Activated T-cell treated with anti-CD3 and anti-CD28 coated beads, Interleukin-2, amount 50 U/mL, for 1 hour (primary cell): ENCODE data around the gene CCL7.

Experiments
- DNase-seq: peaks from one replicate; pipeline ENCODE4 v3.0.0-alpha.2; 2020

Gene CCL7

DNA sequence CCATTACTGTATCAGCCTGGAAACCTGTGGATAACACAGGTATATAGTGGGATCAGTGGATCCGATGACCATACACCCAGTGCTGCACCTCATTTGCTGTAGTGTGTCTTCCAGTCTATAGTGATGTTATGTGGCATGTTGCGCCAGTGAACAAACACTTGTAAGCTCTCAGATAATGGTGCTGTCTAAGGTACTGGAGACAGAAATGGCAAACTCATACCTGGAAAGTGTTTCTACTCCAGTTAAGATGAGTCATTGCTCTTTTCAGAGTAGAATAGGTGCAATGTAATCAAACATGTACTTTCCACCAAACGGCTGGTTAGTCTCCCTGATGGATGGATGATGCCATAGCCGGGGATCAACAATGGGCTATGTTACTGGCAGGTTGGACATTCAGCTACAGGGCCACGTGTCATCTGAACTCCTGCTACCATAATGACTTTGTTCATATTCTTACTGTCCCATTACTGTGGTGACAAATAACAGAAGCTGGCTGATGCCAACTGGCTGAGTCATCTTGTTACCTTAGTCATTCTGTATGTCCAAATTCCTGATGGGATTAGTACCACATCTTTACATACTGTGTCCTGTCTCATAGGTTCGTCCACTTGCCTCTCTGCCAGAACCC is 21.8 kb downstream of the CCL7 start:
- DNase-seq: no peak

DNA sequence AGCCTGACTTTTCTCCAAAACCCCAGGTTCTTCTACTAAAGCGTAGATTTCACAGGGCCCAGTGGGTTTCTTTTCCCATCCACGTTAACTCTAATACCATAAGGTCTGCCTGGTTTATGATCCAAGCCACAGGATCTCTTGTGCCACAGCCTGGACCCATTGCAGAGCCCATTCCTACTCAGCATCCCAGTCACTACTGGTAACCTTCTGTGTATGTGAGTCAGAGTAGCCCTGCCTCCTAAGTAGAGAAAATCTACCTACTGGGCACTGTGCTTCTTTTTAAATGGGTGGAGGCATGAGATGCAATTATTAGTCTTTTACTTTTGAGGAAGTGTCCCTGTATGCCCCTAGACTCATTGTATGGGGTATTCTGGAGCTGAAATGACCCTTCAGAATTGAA is 29.0 kb downstream of the CCL7 start:
- no peak for DNase-seq

DNA sequence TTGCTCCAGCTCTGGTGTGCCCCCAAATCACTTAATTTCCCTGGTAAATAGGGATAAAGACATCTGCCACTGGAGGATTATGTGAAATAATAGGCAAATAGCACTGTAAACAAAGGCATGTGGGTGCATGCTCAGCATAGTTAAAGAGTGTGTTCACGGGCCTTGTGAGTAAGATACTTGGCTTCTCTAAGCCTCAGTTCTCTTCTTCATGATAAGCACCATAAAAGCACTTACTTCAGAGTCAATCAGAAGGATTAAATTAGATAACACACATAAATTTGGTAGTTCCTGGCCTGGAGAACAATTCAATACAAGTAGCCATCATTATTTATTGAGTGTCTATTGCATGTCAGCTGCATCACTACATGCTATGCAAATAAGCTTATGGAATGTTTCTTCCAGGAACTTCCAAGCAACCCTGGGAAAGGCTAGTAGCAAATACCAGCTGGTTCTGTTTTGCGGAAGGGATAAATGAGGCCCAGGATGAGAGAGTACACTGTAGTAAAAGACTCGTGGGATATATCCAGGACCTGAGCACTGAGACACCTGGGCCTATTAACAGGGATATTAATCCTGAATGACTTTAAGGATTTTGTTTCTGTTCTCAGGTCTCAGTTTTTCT is 30.0 kb downstream of the CCL7 start:
- DNase-seq: no peak

DNA sequence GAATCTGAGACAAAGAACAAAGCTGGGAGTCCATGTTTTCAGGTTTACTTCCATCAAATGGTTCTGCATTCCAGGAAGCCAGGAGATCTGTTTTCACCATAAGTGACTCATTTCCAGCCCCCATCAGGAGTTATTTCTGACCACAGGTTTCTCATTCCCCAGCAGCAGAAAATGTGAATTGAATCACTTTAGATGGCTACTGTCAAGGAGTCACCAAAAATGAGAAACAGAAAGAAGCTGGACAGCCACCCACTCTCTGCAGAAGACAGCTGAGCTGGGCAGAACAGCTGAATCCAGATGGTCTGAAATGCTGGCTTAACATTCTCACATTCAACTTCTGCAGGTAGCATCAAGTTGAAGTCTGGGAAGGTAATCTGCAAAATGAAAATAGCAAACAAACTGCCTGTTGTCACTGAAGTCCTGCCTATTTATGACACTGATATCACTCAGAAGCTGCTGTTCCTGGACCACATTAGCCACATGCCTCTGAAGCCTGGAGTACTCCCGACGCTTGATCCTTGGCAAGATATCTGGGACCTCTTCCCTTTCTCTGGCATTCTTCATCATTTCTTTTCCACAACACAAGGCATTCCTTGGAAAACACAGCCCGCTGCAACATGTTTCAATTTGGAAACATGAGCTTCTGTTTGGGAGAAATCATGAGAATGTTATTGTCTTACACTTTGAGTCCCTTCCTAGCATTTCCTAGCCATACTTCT is 30.8 kb downstream of the CCL7 start:
- no peak for DNase-seq

DNA sequence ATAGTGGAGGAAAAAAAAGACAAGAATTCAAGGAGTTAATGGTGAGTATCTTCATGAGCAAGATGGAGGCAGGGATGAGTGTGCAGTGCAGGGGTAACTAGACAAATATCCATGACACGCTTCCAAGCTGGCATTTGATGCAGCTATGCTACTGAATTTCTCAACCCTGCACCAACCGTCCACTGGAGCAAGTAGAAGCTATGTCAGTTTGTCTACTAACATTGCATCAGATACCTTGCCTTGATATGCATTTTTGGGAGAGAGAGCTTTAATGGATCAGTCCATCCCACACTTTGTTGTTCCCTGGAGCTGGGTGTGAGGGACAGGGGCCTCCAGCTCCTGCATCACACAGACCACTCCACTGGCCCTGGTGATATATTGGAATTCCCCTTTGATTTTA is 32.0 kb downstream of the CCL7 start:
- DNase-seq: no peak

DNA sequence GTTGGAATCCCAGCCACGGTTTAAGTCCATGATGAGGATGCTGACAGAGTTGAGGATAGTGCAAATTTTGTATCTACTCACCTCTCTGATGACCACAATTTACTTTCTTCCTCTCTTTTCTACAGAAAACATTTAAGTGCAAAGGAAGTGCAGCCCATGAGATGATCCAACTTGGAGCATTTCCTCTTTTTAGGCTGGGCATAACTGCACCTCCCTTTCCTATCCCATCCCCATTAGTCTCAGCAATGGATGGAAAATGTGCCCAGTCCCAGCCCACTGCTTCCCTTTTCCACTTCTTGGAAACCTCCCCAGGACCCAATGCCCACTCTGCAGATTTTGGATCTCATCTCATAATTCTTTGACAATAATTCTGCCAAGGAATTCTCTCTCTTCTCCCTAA is 32.6 kb downstream of the CCL7 start:
- DNase-seq: no peak

DNA sequence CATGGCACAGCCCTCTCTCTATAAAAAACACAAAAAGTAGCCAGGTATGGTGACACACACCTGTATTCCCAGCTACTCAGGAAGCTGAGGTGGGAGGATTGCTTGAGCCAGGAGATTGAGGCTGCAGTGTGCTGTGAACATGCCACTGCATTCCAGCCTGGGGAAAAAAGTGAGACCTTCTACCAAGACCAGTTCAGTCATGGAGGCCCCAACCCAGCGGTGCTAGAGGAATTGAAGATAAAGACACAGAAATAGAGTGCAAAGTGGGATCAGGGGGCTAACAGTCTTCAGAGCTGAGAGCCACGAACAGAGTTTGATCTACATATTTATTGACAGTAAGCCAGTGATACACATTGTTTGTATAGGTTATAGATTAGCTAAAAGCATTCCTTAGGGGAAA is 33.6 kb downstream of the CCL7 start:
- no peak for DNase-seq

DNA sequence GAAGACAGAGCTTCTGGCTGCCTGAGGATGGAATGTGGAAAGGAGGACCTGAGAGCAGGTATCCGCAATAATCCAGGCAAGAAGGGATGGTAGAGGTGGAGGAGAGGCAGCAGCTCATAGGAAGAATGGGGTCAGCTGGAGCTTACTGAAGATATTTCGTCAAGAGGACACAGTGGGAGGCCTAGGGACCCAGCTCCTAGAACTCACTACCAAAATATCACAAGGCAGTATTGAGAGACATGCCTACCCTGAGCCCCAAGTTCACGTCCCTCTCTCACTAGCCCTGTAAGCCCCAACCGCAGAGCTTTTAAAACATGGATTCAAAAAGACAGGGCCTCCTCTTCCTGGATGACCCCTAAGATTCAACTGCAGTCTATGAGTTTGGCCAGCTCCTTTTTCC is 35.0 kb downstream of the CCL7 start:
- DNase-seq: no peak

DNA sequence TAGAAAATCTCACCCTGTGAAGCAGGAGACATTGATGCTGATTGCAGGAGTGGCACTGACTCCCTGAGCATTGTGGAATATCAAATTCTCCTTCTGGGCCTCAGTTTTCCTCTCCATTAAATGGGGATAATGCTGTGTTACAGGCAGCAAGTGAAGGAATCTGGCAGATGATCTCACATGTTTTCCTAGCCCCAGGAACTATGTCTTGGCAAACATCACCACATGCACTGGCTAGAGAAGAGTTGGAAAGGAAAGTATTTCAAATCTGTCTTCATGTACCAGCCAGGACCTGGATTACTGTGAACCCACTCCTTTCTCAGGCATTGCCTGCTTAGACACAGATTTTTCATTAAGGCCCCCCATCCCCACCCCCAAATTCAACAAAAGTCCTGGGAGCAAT is 35.6 kb downstream of the CCL7 start:
- no peak for DNase-seq

DNA sequence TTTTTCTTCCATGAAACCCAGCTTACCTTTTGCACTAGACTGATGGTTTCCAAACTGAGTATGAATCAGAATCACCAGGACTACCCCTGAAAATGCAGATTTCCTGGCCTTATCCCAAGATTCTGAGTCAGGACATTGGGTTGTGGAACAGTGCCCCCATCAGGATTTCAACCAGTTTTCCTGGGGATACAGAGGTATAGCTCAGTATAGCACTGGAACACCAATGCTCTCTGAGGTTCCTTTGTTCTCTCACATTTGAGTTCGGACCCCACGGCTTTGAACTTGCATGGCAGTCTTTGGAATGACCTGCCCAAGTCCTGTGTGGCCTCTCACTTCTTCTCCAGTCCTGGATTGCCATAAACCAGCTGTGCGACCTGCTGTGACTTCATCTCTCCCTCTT is 36.4 kb downstream of the CCL7 start:
- no peak for DNase-seq

DNA sequence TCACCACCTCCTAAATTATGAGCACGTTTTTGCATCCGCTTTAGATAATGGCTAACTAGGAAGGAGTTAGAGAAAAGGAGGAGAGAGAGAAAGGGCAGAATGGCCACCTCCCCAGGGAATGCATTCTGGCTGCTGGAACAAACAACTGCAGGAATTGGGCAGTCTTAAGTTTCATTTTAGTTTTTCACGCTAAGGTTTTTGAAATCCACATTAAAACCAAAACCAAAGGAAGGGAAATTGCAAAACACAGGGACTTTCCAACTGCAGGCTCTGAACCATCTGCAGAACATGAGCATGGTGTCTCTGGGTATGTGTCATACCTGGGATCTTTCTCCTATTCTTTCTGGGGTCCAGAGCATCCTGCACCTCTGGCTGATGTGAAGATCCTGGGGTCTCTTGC is 37.1 kb downstream of the CCL7 start:
- no peak for DNase-seq

DNA sequence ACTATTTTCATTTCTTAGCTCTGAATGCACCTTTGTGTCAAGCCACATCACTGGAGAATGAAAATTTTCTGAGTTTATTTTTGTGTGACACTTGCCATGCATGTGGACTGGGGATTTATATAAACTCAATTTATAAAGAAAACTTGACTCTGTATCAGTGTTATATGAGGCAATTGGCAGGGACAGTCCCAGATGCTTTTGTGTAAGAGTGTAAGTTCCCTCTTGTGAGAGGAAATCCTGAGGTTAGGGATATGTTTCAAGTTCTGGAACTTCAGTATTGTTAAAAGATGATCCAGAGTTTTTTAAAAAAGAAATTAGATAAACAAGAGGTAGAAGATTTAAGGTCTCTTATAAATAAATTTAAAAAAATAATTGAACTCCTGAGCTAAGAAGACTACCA is 38.4 kb downstream of the CCL7 start:
- DNase-seq: no peak

DNA sequence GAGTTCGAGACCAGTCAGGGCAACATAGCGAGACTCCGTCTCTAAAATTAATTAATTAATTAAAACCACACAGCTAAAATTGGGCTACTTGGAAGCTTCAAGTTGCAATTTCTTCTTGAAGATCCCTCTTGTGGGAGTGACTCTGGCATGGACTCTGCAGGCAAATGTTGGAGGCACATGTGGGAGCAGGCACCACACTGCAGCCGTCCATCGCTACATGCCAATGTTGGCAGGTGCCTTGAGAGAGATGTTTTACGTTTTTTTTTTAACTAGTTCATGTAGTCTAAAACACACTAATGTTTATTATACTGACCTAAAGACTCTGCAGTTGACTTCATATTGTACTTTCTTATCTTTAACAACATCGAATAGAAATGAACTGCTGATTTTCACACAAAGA is 41.3 kb downstream of the CCL7 start:
- DNase-seq: no peak

DNA sequence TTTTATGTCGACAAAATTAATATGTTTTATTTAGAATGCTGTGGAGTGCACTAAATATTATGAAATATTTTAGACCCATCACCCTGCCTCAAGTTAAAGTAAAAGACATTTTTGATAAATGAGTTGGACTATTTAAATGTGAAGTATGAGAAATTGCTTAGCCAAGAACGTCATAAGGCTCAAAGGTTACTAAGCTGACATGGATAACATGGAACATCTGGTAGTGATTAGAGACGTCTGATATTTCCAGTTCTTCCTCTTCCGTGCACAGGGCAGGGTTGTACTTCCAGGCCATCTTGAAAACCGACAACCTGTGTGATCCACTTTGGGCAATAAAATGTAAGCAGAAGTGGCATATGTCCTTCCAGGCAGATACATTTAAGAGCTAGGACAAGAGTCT is 42.1 kb downstream of the CCL7 start:
- DNase-seq: no peak

DNA sequence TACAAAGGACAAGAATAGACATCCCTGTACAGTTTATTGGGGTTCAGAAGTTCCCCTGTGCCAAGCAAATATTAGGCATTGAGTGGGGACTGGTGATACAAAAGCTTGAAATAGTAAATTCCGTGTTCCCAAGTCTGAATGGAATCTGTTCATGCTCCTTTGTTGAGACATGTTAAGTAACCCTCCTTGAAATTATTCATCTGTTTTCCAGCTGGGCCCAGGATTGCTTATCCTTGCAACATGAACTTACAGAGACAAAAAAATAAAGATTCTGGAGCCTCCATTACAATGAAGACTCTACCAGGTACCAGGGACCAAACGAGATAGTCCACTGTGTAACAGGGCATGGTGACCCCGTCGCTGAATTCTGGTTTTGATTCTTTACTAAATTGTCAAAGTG is 43.1 kb downstream of the CCL7 start:
- DNase-seq: no peak

DNA sequence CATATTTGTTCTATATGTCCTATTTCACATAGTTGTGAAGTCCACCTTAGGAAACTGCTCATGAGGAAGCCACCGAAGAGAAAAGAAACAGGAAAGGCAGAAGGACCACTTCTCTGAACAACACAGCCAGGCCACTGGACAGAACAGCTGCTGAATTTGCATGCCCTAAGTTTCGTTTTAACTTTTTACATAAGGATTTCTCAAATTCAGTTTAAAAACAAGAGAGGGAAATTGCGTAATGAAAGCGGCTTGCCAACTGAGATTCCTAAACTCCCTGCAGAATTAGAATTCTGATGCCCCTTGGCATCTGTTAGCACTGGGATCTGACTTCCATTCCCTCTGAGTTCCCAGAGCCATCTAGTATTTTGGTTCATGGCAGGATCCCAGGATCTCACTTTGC is 44.3 kb downstream of the CCL7 start:
- no peak for DNase-seq

DNA sequence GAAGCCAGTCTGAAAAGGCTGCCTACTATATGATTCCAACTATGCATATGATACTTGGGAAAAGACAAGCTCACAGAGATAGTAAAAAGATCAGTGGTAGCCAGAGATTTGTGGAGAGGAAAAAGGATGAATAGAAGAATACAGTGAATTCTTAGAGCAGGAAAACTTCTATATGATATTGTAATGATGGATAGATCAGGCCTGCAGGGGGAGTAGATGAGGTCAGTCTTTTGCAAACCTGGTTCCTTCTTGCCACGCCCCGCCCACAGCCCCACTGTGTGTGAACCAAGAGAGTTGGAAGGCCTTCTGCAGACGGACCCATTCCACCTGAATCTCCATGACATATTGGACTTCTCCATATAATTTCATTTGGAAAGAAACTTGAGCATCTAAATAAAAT is 48.5 kb downstream of the CCL7 start:
- no peak for DNase-seq

DNA sequence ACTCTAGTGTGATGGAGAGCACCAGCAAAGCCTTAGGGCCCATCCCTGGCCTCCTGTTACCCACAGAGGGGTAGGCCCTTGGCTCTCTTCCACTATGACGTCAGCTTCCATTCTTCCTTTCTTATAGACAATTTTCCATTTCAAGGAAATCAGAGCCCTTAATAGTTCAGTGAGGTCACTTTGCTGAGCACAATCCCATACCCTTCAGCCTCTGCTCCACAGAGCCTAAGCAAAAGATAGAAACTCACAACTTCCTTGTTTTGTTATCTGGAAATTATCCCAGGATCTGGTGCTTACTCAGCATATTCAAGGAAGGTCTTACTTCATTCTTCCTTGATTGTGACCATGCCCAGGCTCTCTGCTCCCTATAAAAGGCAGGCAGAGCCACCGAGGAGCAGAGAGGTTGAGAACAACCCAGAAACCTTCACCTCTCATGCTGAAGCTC is 49.0 kb downstream of the CCL7 start, which contains the start of gene CCL8:
Gene CCL8, plus strand, starts transcription at position 397 of the 445 bp plus-strand sequence. CDS start 67 bp downstream, outside the sequence.
- DNase-seq: no peak
